Esophagus muscularis mucosa (tissue), 4 donors: ENCODE results near the gene TFAP2E.

Source experiments
- CTCF ChIP-seq, 3 experiments: fragments of 200-600 bp in 2 of 3; fragments of 450-650 bp in 1 of 3; sonication (generic) in 2 of 3; IDR thresholded peaks; one replicate each; pipeline ENCODE4 v1.5.1; 2017 to 2019; ENCODE audit warnings: antibody characterized with exemption in 3 of 3, mild to moderate bottlenecking in 2 of 3, moderate library complexity in 1 of 3
- EP300 ChIP-seq: sonication (generic); formaldehyde crosslinking; IDR thresholded peaks from one replicate; pipeline ENCODE4 v1.6.1; 2017; ENCODE audit warnings: antibody characterized with exemption
- POLR2A ChIP-seq: fragments of 450-650 bp; IDR thresholded peaks from one replicate; pipeline ENCODE4 v1.6.1; 2017; ENCODE audit warnings: antibody characterized with exemption, moderate library complexity, mild to moderate bottlenecking, low read depth
- POLR2AphosphoS5 ChIP-seq, 2 donors: sonication (generic); formaldehyde crosslinking; IDR thresholded peaks; one replicate each; pipeline ENCODE4 v1.6.1; 2017; ENCODE audit warnings: antibody characterized with exemption in 2 of 2

GRCh38 chr1:35587736-35588135 is 14.6 kb downstream of the TFAP2E start:
- TF ChIP-seq POLR2A (no peak), EP300 (no peak), CTCF (IDR thresholded peaks at IDR 0.05) (no peak), POLR2AphosphoS5 (IDR thresholded peaks at IDR 0.05) (no peak)
